IMR-90 (cell line): Measurements from ENCODE around the gene CALN1. TPM values are rescaled to one million over a fixed set of nuclear protein-coding genes. Genes with fewer than 3 reads are reported as not detected.

Source experiments
- ATAC-seq: fragments of 200-7000 bp; cut with Tn5 transposase; 2 replicates; pipeline ENCODE4 v1.9.1; 2020; ENCODE audit warnings: low read depth, mild to moderate bottlenecking, moderate library complexity
- BruUV-seq: library from RNA; stranded (reverse); fragments of 400-500 nt; replicated peaks from 2 replicates; lab custom pipeline; 2021; lab: Mats Ljungman, UMichigan
- CTCF ChIA-PET: fragments of 300-600 bp; formaldehyde crosslinking; extraction: SDS; loops from one replicate; lab custom pipeline; 2021; ENCODE audit warnings: antibody characterized with exemption; lab: Yijun Ruan, JAX
- POLR2A ChIA-PET: fragments of 300-600 bp; sonication (Branson Sonifier 250); formaldehyde crosslinking; loops from one replicate; lab custom pipeline; 2022; ENCODE audit warnings: antibody characterized with exemption; ENCODE audit not compliant: unreplicated experiment; lab: Charles Lee
- DNase-seq: peaks from one replicate; pipeline ENCODE4 v3.0.0; 2013
- H2AFZ ChIP-seq: replicated peaks from 2 replicates; pipeline ENCODE3; 2013; ENCODE audit warnings: low read length, mild to moderate bottlenecking; ENCODE audit not compliant: poor library complexity
- H2AK5ac ChIP-seq: 2 replicates; pipeline ENCODE4 v1.6.1; 2013; ENCODE audit warnings: low read depth, low read length, inconsistent platforms
- H2AK9ac ChIP-seq: replicated peaks from 2 replicates; pipeline ENCODE3; 2013; ENCODE audit warnings: mild to moderate bottlenecking, low read depth, low read length, moderate library complexity; ENCODE audit not compliant: poor library complexity
- H2BK120ac ChIP-seq: 2 replicates; pipeline ENCODE4 v1.6.1; 2013; ENCODE audit warnings: low read depth, low read length, inconsistent platforms
- H2BK15ac ChIP-seq: 3 replicates; pipeline ENCODE4 v1.6.1; 2013; ENCODE audit warnings: low read depth, low read length, inconsistent platforms
- H2BK20ac ChIP-seq: 2 replicates; pipeline ENCODE4 v1.6.1; 2013; ENCODE audit warnings: low read depth, mild to moderate bottlenecking, inconsistent platforms, low read length, moderate library complexity
- H2BK5ac ChIP-seq: 2 replicates; pipeline ENCODE4 v1.6.1; 2013; ENCODE audit warnings: mild to moderate bottlenecking, low read depth, low read length, inconsistent platforms; ENCODE audit not compliant: poor library complexity, severe bottlenecking
- H3K14ac ChIP-seq: replicated peaks from 2 replicates; pipeline ENCODE4 v1.6.1; 2013; ENCODE audit warnings: low read depth, low read length, inconsistent platforms
- H3K18ac ChIP-seq: 2 replicates; pipeline ENCODE4 v1.6.1; 2013; ENCODE audit warnings: low read depth, low read length, control low read depth
- H3K23ac ChIP-seq: 2 replicates; pipeline ENCODE4 v1.6.1; 2013; ENCODE audit warnings: low read depth, low read length, inconsistent platforms
- H3K27ac ChIP-seq: 2 replicates; pipeline ENCODE4 v1.5.1; 2013; ENCODE audit warnings: mild to moderate bottlenecking, control low read depth, low read length; ENCODE audit not compliant: insufficient read depth
- H3K27me3 ChIP-seq: 2 replicates; pipeline ENCODE4 v1.6.1; 2013; ENCODE audit warnings: low read length; ENCODE audit not compliant: control insufficient read depth, insufficient read depth
- H3K36me3 ChIP-seq: 2 replicates; pipeline ENCODE4 v1.6.1; 2013; ENCODE audit warnings: low read length, mixed read lengths; ENCODE audit not compliant: control insufficient read depth, insufficient read depth
- H3K4ac ChIP-seq: 2 replicates; pipeline ENCODE4 v1.6.1; 2013; ENCODE audit warnings: low read depth, low read length, inconsistent platforms
- H3K4me1 ChIP-seq: 2 replicates; pipeline ENCODE4 v1.6.1; 2013; ENCODE audit warnings: low read length, mixed read lengths; ENCODE audit not compliant: control insufficient read depth, insufficient read depth
- H3K4me2 ChIP-seq: 2 replicates; pipeline ENCODE4 v1.6.1; 2013; ENCODE audit warnings: low read depth, mild to moderate bottlenecking, control low read depth, low read length, moderate library complexity
- H3K4me3 ChIP-seq: 2 replicates; pipeline ENCODE4 v1.5.1; 2013; ENCODE audit warnings: low read depth, mild to moderate bottlenecking, control low read depth, low read length, moderate library complexity; ENCODE audit not compliant: insufficient read depth
- H3K56ac ChIP-seq: 2 replicates; pipeline ENCODE4 v1.6.1; 2013; ENCODE audit warnings: low read length, inconsistent platforms; ENCODE audit not compliant: insufficient read depth; ENCODE audit errors: extremely low read depth
- H3K79me1 ChIP-seq, 2 experiments: 2 replicates each; pipeline ENCODE4 v1.6.1; 2013; ENCODE audit warnings: low read length in 2 of 2, inconsistent platforms in 1 of 2, low read depth in 1 of 2
- H3K9ac ChIP-seq: 2 replicates; pipeline ENCODE4 v1.6.1; 2013; ENCODE audit warnings: low read depth, low read length, control low read depth
- H3K9me1 ChIP-seq: 2 replicates; pipeline ENCODE4 v1.6.1; 2013; ENCODE audit warnings: low read length, inconsistent platforms; ENCODE audit not compliant: insufficient read depth
- H3K9me3 ChIP-seq: 2 replicates; pipeline ENCODE4 v1.6.1; 2013; ENCODE audit warnings: low read length; ENCODE audit not compliant: control insufficient read depth, insufficient read depth
- H4K20me1 ChIP-seq: 2 replicates; pipeline ENCODE4 v1.6.1; 2013; ENCODE audit warnings: low read length, inconsistent platforms; ENCODE audit not compliant: insufficient read depth
- H4K5ac ChIP-seq: 2 replicates; pipeline ENCODE4 v1.6.1; 2013; ENCODE audit warnings: mild to moderate bottlenecking, low read depth, low read length, control low read depth
- H4K8ac ChIP-seq, 2 experiments: 2 replicates each; pipeline ENCODE4 v1.6.1; 2013; ENCODE audit warnings: low read depth in 2 of 2, low read length in 2 of 2, control low read depth in 1 of 2, inconsistent platforms in 1 of 2
- H4K91ac ChIP-seq: 2 replicates; pipeline ENCODE4 v1.6.1; 2013; ENCODE audit warnings: low read depth, low read length, inconsistent platforms; ENCODE audit not compliant: insufficient read depth
- BHLHE40 ChIP-seq: fragments of 150-350 bp; IDR thresholded peaks from 2 replicates; pipeline ENCODE4 v1.6.1; 2016; ENCODE audit warnings: mild to moderate bottlenecking, low read depth, low read length
- CHD1 ChIP-seq: IDR thresholded peaks from 2 replicates; pipeline ENCODE4 v1.6.1; 2012; ENCODE audit warnings: low read depth, low read length, improper control_type of control experiment
- FOS ChIP-seq: fragments of 150-350 bp; IDR thresholded peaks from 2 replicates; pipeline ENCODE4 v1.6.1; 2016; ENCODE audit warnings: low read depth, low read length
- MAFK ChIP-seq: IDR thresholded peaks from 2 replicates; pipeline ENCODE4 v1.6.1; 2012; ENCODE audit warnings: low read depth, low read length, improper control_type of control experiment
- MAZ ChIP-seq: IDR thresholded peaks from 2 replicates; pipeline ENCODE4 v1.6.1; 2012; ENCODE audit warnings: low read depth, mild to moderate bottlenecking, low read length, improper control_type of control experiment, moderate library complexity, borderline replicate concordance
- RAD21 ChIP-seq: IDR thresholded peaks from 2 replicates; pipeline ENCODE4 v1.6.1; 2012; ENCODE audit warnings: low read length, improper control_type of control experiment
- RCOR1 ChIP-seq: IDR thresholded peaks from 2 replicates; pipeline ENCODE4 v1.6.1; 2012; ENCODE audit warnings: mild to moderate bottlenecking, low read length, improper control_type of control experiment; ENCODE audit not compliant: insufficient replicate concordance
- WGBS, 2 experiments: methylation state at CpG; one replicate each; pipeline versions ENCODE4 v1.1.5 to v1.1.7; 2013; ENCODE audit warnings: missing lambda C conversion rate in 2 of 2; ENCODE audit not compliant: insufficient read length in 1 of 2; ENCODE audit errors: extremely low coverage in 2 of 2; 5-methylcytosine and 5-hydroxymethylcytosine counted together
- dilution Hi-C: fragments of 300-500 bp; cut with HindIII; formaldehyde crosslinking; loops from one replicate; pipeline ENCODE4 v1.14.3; 2018; ENCODE audit warnings: low sequenced_read_pairs; ENCODE audit not compliant: unreplicated experiment
- in situ Hi-C: fragments of 300-500 bp; cut with MboI; formaldehyde crosslinking; loops from 3 replicates; pipeline ENCODE4 v1.14.3; 2019; ENCODE audit warnings: low sequenced_read_pairs, inconsistent platforms, mixed read lengths
- intact Hi-C: fragments of 100-400 bp; cut with micrococcal nuclease; formaldehyde crosslinking; loops from 2 replicates; pipeline ENCODE4 v1.10.0; 2022
- polyA plus RNA-seq, 3 experiments: library from polyadenylated mRNA; depleted of rRNA; stranded (reverse); fragments of >200 nt; gene quantifications; 2 replicates each; pipeline ENCODE4 v1.2.3, GENCODE V29; 2012; ENCODE audit warnings: low replicate concordance in 1 of 3
- total RNA-seq: library from RNA; depleted of rRNA; stranded (reverse); fragments of >200 nt; gene quantifications from 2 replicates; pipeline ENCODE4 v1.2.3, GENCODE V29; 2012
- TF ChIP-seq, protein P1 (sequence below): conservative IDR thresholded peaks from 2 replicates; pipeline ENCODE4 v1.5.1; 2012; ENCODE audit warnings: mild to moderate bottlenecking, low read depth, low read length, improper control_type of control experiment

CALN1 gene
- total and polyA plus RNA-seq, 2 of the 4 experiments (the other 2 are of a cell fraction) = not detected

DNA sequence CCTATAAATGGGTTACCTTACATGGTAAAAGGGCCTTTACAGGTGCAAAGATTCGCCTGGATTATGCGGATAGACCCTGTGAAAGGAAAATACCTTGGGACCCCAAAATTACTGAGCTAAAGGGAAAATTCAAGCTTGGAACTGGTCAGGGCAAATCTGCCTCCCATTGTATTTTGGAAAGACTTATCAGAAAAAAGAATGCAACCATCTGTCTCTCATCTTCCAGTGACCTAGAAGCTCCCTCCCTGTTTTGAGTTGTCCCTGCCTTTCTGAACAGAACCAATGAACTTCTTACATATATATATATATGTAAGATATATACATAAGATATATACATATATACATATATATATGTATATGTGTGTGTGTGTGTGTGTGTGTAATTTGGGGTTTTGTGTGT, 583.8 kb downstream of the CALN1 start:
- Histone ChIP-seq H4K91ac (no peak overlapping the region), H2AK5ac (no peak overlapping the region), H3K4me3 (no peak overlapping the region), H4K20me1 (no peaks in the 10 kb centered on the region), H3K4ac (no peak overlapping the region), H3K79me1 (no peaks in the 10 kb centered on the region), H4K8ac (no peak overlapping the region), H2BK5ac (no peak overlapping the region), H3K23ac (no peak overlapping the region), H3K9ac (no peak overlapping the region), H2AFZ (no peak overlapping the region), H4K5ac (no peak overlapping the region), H3K18ac (no peak overlapping the region), H3K56ac (no peak overlapping the region), H3K9me1 (no peaks in the 10 kb centered on the region), H3K9me3 (peaks cover 24% of the 10 kb centered on the region), H2BK120ac (no peak overlapping the region), H2BK20ac (no peak overlapping the region), H2BK15ac (no peak overlapping the region), H3K4me2 (no peak overlapping the region), H3K14ac (no peak overlapping the region), H3K36me3 (no peaks in the 10 kb centered on the region), H3K4me1 (no peaks in the 10 kb centered on the region), H2AK9ac (no peak overlapping the region), H3K27ac (no peak overlapping the region), H3K27me3 (no peaks in the 10 kb centered on the region)
- TF ChIP-seq CHD1 (no peak), RCOR1 (no peak), RAD21 (no peak), MAFK (no peak), MAZ (no peak), BHLHE40 (no peak), FOS (no peak)
- TF ChIP-seq, protein P1, sequence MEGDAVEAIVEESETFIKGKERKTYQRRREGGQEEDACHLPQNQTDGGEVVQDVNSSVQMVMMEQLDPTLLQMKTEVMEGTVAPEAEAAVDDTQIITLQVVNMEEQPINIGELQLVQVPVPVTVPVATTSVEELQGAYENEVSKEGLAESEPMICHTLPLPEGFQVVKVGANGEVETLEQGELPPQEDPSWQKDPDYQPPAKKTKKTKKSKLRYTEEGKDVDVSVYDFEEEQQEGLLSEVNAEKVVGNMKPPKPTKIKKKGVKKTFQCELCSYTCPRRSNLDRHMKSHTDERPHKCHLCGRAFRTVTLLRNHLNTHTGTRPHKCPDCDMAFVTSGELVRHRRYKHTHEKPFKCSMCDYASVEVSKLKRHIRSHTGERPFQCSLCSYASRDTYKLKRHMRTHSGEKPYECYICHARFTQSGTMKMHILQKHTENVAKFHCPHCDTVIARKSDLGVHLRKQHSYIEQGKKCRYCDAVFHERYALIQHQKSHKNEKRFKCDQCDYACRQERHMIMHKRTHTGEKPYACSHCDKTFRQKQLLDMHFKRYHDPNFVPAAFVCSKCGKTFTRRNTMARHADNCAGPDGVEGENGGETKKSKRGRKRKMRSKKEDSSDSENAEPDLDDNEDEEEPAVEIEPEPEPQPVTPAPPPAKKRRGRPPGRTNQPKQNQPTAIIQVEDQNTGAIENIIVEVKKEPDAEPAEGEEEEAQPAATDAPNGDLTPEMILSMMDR = no peak
- ATAC-seq (no peak), DNase-seq (no peak)
- ChIA-PET CTCF (no interaction called here), POLR2A (no interaction called here)
- dilution Hi-C loops (no loop called here), intact Hi-C loops (no loop called here), in situ Hi-C loops (no loop called here)
- no TSS peak for BruUV-seq
- no CpG with 5 or more reads among the region's 2 CpGs for WGBS, 2 experiments
